Eye (tissue), 1 donor: ENCODE data around the gene ATXN1.

Experiments used
- DNase-seq: peaks from one replicate; pipeline ENCODE4 v3.0.0-alpha.2; 2015

ATXN1 gene

DNA sequence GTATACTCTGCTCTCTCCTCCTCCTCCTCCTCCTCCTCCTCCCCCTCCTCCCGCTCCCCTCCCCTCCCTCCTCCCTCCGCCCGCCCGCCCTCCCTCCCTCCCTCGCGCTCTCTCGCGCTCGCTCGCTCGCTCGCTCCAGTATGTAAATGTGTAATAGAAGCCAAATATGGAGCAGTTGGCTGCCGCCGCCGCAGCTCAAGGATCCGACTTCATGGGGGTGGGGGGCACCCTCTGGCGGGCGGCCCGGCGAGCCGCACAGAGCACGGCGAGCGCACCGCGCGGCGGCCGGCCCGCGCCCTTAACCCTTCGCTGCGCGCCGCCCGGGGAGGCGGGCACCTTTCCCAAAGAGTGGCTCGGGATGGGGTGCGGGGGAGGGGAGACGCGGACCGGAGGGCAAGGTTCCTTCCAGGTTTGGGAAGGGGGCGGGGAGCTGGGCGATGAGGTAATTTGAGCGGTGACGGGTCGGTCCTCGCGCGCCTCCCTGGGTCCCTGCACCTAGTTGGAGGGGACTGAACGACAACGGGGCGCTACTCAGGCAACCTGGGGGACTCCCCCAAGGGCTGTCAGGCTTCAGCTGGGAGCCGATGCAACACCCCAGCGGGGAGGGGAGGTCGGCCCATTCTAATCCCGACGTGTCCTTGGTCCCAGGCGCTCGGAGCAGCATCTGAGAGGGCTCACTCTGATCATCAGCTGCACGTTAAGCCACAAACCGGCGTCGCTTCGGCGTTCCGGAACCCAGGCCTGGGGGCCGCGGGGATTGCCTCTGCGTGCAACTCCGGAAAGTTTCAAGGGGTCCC, 409 bp upstream of the ATXN1 start:
- peak; percentile 92 for DNase-seq

- DNase-seq, result peak; percentile 94
Observed at GRCh38 chr6:16759646-16760515, 1.4 kb downstream of the ATXN1 start.

GRCh38 chr6:16759181-16759645, 2.0 kb downstream of the ATXN1 start:
- DNase-seq, result peak; percentile 74

DNA sequence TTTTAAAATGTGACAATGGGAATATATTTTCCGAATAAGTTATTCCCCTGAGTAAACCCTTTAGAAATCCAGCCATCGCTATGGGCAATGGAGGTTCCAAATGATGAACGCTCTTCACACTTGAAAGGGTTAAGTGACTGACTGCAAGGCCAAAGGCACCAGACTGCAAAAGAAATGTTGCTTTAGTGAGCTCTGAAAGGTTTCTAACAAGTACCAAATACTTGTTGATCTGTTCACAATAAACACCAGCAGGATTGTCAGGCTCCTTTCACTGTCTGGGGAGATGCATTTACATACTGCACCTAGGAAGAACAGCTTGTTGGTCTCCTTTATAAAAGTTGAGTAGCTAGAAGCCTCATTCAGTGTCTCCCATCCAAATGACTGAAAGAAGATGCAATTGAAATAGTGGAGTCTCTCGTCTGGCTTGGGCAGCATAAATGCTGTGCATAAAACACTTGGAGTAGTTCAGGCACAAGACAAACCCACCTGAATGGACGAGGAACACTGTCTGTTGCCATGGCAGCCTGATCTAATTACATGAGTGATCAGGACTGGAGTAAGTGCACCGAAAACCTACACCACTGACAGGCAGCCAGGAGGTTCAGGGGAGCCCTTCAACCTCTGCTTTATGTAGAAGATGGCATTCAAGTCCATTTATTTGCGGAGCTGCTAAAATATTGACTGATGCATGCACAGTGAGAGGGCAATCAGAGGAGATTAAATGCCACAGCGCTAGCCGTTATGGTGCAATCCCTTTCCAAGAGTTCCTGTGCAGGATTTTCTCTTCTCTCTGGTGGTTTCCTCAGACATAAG, 2.9 kb downstream of the ATXN1 start:
- DNase-seq, result peak; percentile 78

- no peak for DNase-seq
Observed at GRCh38 chr6:16757332-16757731, 3.9 kb downstream of the ATXN1 start.

DNA sequence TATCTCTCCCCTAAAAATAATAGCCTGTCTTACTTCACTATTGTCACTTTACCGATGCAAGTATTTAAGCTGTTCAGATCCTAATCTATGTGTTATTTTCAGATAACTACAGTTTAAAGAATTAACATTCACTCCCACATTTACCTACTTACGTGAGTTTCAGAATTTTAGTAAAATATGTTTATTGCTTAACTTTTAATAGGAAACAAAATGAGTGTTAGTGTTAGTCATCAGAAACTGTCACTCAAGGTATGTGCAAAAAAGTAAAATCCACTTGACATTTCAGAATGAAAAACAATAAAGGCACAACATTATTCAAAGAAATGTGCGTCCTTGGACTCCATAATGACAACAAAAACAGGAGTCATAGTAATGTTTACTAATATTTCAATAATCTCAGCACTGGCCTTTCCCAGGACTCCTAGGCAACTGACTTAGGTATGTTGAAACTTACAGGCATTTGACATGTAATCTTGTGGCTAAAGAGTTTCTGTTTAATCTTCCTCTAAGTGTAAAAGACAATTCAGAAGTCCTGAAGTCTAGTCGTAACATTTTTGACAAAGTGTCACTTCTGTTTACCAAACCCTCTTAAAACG, 4.5 kb downstream of the ATXN1 start:
- no peak for DNase-seq

DNA sequence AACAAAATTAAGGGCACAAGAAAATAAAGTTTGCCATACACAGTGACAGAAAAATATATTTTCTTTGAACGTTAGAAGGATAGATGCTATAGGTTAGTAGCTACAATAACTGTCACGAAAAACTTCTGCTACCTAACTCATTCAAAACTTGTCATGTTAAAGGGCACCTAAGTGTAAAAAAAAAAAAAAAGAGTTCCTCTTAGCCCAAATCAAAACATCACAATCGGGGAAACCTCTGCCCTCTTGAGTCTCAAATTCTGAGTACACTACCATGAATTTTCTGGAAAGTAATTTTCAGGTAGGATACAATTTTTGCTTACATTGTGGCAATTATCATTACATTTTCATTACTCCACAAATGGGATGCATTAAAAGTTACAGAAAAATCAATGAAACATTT, 5.7 kb downstream of the ATXN1 start:
- no peak for DNase-seq

DNA sequence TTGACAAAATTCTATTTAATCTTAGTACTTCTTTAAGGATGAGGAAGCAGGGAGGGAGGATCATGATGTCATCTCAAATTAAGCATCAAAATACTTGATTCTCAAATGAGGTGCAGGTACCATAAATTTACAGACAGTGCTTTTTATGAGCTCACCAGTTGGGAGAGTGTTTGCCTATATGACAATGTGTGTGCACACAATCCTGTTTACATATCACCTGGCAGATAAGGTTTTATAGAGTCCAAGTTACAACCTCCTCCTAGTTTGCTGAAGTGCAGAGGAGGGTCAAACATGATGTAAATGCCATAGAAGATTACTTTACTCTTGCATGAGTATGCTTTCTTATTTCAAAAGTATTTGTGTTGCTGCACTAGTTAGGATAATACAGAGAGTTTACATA, 6.4 kb downstream of the ATXN1 start:
- no peak for DNase-seq

- no peak for DNase-seq
Observed at GRCh38 chr6:16754274-16754673, 7.0 kb downstream of the ATXN1 start.

DNA sequence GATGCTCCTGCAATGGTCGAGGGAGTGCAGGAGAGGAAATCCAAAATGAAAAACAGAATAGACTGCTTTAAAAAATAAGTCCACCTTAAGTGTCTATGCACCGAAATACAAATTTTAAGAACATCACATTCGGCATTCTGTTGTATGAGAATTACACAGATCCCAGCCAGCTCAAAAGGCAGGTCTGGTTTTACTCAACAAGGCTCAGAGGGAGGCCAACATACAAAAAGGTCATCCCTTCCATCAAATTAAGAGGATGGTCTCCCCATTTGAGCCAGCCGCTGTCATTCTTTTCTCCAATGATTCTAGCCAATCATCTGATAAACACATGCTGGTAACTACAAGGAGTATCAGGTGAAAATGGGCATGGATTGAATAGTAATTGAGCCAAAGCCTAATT, 7.9 kb downstream of the ATXN1 start:
- no peak for DNase-seq

GRCh38 chr6:16752206-16752866, 8.9 kb downstream of the ATXN1 start:
- no peak for DNase-seq

DNA sequence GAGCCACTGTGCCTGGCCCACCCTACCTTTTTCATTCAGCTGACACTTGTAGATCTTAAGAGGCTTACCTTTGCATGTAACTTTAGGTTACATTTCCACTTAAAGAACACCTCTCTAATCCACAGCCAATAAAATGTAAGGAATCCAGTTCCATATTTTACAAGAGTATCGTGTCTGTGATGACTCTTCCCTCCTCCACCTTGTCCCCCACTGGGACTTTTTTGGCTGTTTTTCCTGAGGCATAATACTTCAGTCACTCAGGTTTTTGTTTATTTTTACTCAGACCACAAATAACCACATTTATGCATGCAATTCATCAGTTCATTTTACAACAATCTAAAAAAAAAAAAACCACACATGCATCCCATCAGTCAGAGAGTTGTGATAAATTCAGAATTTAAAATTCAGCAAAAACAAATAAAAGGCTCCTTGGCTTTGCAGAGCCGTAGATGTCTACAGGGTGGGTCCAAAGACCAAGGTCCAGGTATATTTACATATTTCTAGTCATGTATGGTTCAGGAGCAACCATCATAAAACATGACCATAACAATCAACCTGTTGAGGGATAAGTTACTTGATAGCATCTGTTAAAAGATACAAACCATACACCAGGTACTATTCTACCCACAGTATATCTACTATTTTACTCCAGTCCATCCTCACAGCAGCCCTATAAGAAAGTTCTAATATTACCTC, 9.9 kb downstream of the ATXN1 start:
- no peak for DNase-seq

GRCh38 chr6:16750566-16750965, 10.7 kb downstream of the ATXN1 start:
- DNase-seq, result no peak

DNA sequence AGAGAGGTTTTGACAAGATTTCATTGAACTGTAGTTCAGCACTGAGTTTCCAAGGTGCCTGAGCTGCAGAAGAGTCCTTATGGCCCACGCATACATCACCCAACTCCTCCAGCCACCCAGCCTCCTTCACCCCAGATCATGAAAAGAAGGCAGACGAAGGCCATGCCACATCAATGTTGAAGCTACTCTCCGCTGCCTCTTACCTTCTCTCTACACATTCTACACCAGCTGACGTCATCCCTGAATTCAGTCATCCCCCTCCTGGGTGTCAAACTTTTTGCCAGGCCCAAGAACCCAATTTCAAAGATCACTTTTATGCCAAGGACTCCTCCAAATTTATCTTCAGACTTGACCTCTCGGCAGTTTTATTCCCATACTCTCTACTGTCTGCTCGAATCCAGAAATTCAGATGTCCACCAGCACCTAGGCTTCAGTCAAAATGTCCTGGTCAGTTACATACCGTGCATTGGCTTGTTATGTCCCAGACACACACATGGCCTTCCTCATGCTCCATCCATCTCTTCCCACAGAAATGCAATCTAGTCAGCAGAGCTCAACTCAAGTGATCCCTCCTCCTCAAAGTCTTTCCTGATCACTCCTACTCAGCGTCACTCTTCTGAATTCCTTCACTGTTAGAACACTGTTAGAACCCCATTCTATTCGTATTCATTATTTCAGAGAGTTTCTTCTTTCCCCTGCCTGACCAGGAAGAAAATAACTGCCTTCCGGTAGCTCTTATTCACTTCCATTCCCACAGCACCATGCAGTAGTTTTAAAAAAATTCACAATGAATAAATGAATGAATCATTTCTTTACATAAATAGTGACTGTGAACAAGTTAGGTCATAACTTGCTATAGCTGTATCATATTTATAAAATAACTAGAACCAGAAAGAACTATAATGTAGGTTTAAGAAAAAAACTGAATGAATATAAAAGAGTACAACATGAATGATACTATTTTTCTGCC, 11.5 kb downstream of the ATXN1 start:
- no peak for DNase-seq

DNA sequence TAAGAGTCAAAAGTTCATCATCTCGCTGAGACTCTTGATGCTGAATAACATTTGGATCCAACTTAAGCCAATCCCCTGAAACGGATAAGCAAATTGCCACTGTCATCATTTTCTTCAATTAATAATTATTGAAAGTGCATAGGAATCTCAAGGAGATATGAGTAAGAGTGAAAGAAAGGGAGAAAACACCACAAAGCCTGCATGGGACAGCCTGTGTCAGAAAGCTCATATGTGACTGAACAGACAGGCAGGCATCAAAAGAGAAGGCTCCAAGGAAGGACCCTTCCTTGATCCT, 13.3 kb downstream of the ATXN1 start:
- DNase-seq, result no peak

DNA sequence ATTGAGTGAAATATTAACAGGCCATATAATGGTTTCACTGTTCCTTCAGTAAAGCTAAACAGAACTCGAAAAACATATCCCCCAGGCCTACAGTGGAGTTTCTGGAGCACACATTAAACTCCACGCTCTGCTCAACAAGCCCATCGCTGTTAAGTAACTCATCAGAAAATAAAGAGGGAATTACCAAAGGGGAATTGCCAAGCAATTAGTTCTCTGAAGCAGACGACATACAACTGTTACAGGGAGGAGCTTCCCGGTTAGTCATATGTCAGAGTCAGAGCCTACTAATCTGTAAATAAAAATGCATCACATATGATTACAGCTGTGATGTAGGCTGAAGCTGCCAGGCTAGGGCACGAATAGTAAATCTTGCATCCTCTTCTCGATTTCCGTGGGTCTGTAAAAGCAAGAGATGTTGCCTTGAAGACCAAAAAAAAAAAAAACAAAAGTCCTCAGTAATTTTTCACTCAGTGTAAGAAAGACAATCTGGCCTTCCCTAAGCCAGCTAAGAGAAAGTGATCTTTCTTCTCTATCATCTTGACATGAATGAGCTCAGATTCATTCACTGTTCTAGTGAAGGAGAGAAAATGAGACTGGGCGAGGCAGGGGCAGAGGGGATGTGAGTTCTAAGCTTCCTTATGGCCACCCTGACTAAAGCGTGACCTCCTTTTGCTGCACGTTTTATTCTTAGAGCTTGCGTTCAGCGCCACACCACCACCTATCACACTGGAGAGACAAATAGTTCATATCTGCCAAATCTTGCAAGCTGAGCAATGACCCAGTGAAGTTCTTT, 13.8 kb downstream of the ATXN1 start:
- DNase-seq, result peak; percentile 59

- DNase-seq, result no peak
Observed at GRCh38 chr6:16746812-16747211, 14.4 kb downstream of the ATXN1 start.

- no peak for DNase-seq
Observed at GRCh38 chr6:16746401-16746800, 14.9 kb downstream of the ATXN1 start.

- no peak for DNase-seq
Observed at GRCh38 chr6:16743664-16744210, 17.5 kb downstream of the ATXN1 start.
